22Rv1 (cell line): ENCODE measurements around the gene SPOCK2.

Source experiments
- ZFX ChIP-seq: fragments of 450-650 bp; IDR thresholded peaks from 2 replicates; pipeline ENCODE4 v1.6.1; 2017; ENCODE audit warnings: antibody characterized with exemption, borderline replicate concordance
- TF ChIP-seq, protein P1 (sequence below): fragments of 450-650 bp; IDR thresholded peaks from 2 replicates; pipeline ENCODE4 v1.5.1; 2017; ENCODE audit warnings: mild to moderate bottlenecking

DNA sequence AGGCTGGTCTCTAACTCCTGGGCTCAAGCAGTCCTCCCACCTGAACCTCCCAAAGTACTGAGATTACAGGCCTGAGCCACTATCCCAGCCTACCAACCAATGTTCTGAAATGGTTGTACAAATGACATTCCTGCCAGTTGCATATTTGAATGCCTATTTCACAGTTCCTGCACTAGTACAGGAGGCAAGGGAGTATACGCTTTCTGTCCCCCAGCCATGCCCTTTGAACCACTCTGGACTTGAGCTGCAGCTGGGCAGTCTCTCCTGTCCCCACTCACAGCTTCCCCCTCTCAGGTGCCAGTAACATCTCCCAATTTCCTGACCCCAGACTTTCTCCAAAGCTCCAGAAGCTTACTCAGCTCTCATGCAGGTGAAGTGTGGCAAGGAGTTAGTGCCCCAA is 58.9 kb downstream of the SPOCK2 start:
- TF ChIP-seq, protein P1, sequence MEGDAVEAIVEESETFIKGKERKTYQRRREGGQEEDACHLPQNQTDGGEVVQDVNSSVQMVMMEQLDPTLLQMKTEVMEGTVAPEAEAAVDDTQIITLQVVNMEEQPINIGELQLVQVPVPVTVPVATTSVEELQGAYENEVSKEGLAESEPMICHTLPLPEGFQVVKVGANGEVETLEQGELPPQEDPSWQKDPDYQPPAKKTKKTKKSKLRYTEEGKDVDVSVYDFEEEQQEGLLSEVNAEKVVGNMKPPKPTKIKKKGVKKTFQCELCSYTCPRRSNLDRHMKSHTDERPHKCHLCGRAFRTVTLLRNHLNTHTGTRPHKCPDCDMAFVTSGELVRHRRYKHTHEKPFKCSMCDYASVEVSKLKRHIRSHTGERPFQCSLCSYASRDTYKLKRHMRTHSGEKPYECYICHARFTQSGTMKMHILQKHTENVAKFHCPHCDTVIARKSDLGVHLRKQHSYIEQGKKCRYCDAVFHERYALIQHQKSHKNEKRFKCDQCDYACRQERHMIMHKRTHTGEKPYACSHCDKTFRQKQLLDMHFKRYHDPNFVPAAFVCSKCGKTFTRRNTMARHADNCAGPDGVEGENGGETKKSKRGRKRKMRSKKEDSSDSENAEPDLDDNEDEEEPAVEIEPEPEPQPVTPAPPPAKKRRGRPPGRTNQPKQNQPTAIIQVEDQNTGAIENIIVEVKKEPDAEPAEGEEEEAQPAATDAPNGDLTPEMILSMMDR = no peak
- TF ChIP-seq ZFX = no peak
